H9 (cell line): ENCODE results near the gene UPF2. TPM values are rescaled to one million over a fixed set of nuclear protein-coding genes. Genes with fewer than 3 reads are reported as not detected.

ENCODE experiments used
- DNase-seq: peaks from one replicate; pipeline ENCODE4 v3.0.0-alpha.2; 2017
- H2AFZ ChIP-seq: one replicate; pipeline ENCODE4 v1.6.1; 2013; ENCODE audit warnings: mild to moderate bottlenecking, low read length, control low read depth, moderate library complexity
- H2AK5ac ChIP-seq: 2 replicates; pipeline ENCODE4 v1.6.1; 2013; ENCODE audit warnings: low read length, control low read depth, mixed read lengths; ENCODE audit not compliant: insufficient read length
- H2BK120ac ChIP-seq: one replicate; pipeline ENCODE4 v1.6.1; 2013; ENCODE audit warnings: low read depth, mild to moderate bottlenecking, low read length, control low read depth, inconsistent platforms; ENCODE audit not compliant: poor library complexity, severe bottlenecking
- H2BK12ac ChIP-seq: 2 replicates; pipeline ENCODE4 v1.6.1; 2013; ENCODE audit warnings: low read length, control low read depth, mixed read lengths, low read depth; ENCODE audit not compliant: insufficient read length
- H2BK15ac ChIP-seq: 2 replicates; pipeline ENCODE4 v1.6.1; 2013; ENCODE audit warnings: low read depth, low read length, control low read depth
- H2BK20ac ChIP-seq: one replicate; pipeline ENCODE4 v1.6.1; 2013; ENCODE audit warnings: low read depth, mild to moderate bottlenecking, low read length, control low read depth, inconsistent platforms; ENCODE audit not compliant: poor library complexity, severe bottlenecking
- H2BK5ac ChIP-seq: 2 replicates; pipeline ENCODE4 v1.6.1; 2013; ENCODE audit warnings: low read length, control low read depth, mixed read lengths; ENCODE audit not compliant: insufficient read length
- H3K14ac ChIP-seq: 2 replicates; pipeline ENCODE4 v1.6.1; 2013; ENCODE audit warnings: low read length, control low read depth; ENCODE audit not compliant: insufficient read depth
- H3K18ac ChIP-seq: 2 replicates; pipeline ENCODE4 v1.6.1; 2013; ENCODE audit warnings: low read depth, mild to moderate bottlenecking, mixed read lengths, low read length, control low read depth; ENCODE audit not compliant: insufficient read length
- H3K23ac ChIP-seq: 2 replicates; pipeline ENCODE4 v1.6.1; 2013; ENCODE audit warnings: low read length, control low read depth, mixed read lengths, low read depth; ENCODE audit not compliant: insufficient read length
- H3K23me2 ChIP-seq: 2 replicates; pipeline ENCODE4 v1.6.1; 2013; ENCODE audit warnings: low read depth, mild to moderate bottlenecking, mixed read lengths, low read length, control low read depth; ENCODE audit not compliant: insufficient read length, poor library complexity, severe bottlenecking
- H3K27ac ChIP-seq: 2 replicates; pipeline ENCODE4 v1.5.1; 2013; ENCODE audit warnings: low read length, control low read depth, mixed read lengths, low read depth; ENCODE audit not compliant: insufficient read length
- H3K27me3 ChIP-seq: 2 replicates; pipeline ENCODE4 v1.6.1; 2013; ENCODE audit warnings: low read length, control low read depth, inconsistent platforms; ENCODE audit not compliant: insufficient read depth
- H3K4ac ChIP-seq: 2 replicates; pipeline ENCODE4 v1.6.1; 2013; ENCODE audit warnings: low read depth, mild to moderate bottlenecking, control low read depth, inconsistent platforms, low read length, moderate library complexity
- H3K4me1 ChIP-seq: 2 replicates; pipeline ENCODE4 v1.6.1; 2013; ENCODE audit warnings: low read length, control low read depth, inconsistent platforms; ENCODE audit not compliant: insufficient read depth
- H3K4me2 ChIP-seq: 2 replicates; pipeline ENCODE4 v1.6.1; 2013; ENCODE audit warnings: low read length, control low read depth, mixed read lengths; ENCODE audit not compliant: insufficient read length, insufficient read depth
- H3K56ac ChIP-seq: 2 replicates; pipeline ENCODE4 v1.6.1; 2013; ENCODE audit warnings: low read depth, mild to moderate bottlenecking, mixed read lengths, low read length, control low read depth; ENCODE audit not compliant: insufficient read length
- H3K79me1 ChIP-seq: 2 replicates; pipeline ENCODE4 v1.6.1; 2013; ENCODE audit warnings: low read depth, mild to moderate bottlenecking, moderate library complexity, low read length, control low read depth, inconsistent platforms; ENCODE audit not compliant: insufficient read depth, poor library complexity, severe bottlenecking
- H3K79me2 ChIP-seq: 2 replicates; pipeline ENCODE4 v1.6.1; 2013; ENCODE audit warnings: low read length, control low read depth, inconsistent platforms; ENCODE audit not compliant: insufficient read depth
- H3K9ac ChIP-seq: 2 replicates; pipeline ENCODE4 v1.6.1; 2013; ENCODE audit warnings: low read length, control low read depth, mixed read lengths; ENCODE audit not compliant: insufficient read length; ENCODE audit errors: extremely low read depth
- H3K9me3 ChIP-seq: one replicate; pipeline ENCODE4 v1.6.1; 2013; ENCODE audit warnings: low read depth, low read length, inconsistent platforms; ENCODE audit not compliant: control insufficient read depth
- H3T11ph ChIP-seq: one replicate; pipeline ENCODE4 v1.6.1; 2013; ENCODE audit warnings: mild to moderate bottlenecking, low read length, control low read depth, inconsistent platforms
- H4K20me1 ChIP-seq: one replicate; pipeline ENCODE4 v1.6.1; 2013; ENCODE audit not compliant: control insufficient read depth, insufficient read length, insufficient read depth
- H4K5ac ChIP-seq: 2 replicates; pipeline ENCODE4 v1.6.1; 2013; ENCODE audit warnings: low read depth, mild to moderate bottlenecking, mixed read lengths, low read length, control low read depth; ENCODE audit not compliant: insufficient read length
- H4K8ac ChIP-seq: replicated peaks from 2 replicates; pipeline ENCODE4 v1.6.1; 2013; ENCODE audit warnings: low read length, control low read depth, mixed read lengths, low read depth; ENCODE audit not compliant: insufficient read length
- H4K91ac ChIP-seq: 2 replicates; pipeline ENCODE4 v1.6.1; 2013; ENCODE audit warnings: low read depth, mild to moderate bottlenecking, moderate library complexity, mixed read lengths, low read length, control low read depth; ENCODE audit not compliant: insufficient read length
- H3K27ac Mint-ChIP-seq, 3 experiments: 2 replicates in 2 of 3; 3 replicates in 1 of 3; pipeline ENCODE4 v1.8.0; 2020 to 2021; ENCODE audit warnings: mixed read lengths in 3 of 3, mild to moderate bottlenecking in 1 of 3, moderate library complexity in 1 of 3
- H3K27me3 Mint-ChIP-seq: 2 replicates; pipeline ENCODE4 v1.8.0; 2021; ENCODE audit warnings: low read depth, mild to moderate bottlenecking, moderate library complexity, mixed read lengths
- H3K36me3 Mint-ChIP-seq, 3 experiments: 2 replicates in 2 of 3; 3 replicates in 1 of 3; pipeline ENCODE4 v1.8.0; 2020 to 2021; ENCODE audit warnings: low read depth in 3 of 3, mixed read lengths in 3 of 3; ENCODE audit not compliant: insufficient read depth in 1 of 3
- H3K4me1 Mint-ChIP-seq, 2 experiments: 2 replicates each; pipeline ENCODE4 v1.8.0; 2020; ENCODE audit warnings: mixed read lengths in 2 of 2
- H3K4me3 Mint-ChIP-seq, 2 experiments: 2 replicates in 1 of 2; 3 replicates in 1 of 2; pipeline ENCODE4 v1.8.0; 2020 to 2021; ENCODE audit warnings: mild to moderate bottlenecking in 2 of 2, mixed read lengths in 2 of 2, moderate library complexity in 1 of 2
- H3K9me3 Mint-ChIP-seq, 2 experiments: 2 replicates in 1 of 2; 3 replicates in 1 of 2; pipeline ENCODE4 v1.8.0; 2020; ENCODE audit warnings: mild to moderate bottlenecking in 2 of 2, mixed read lengths in 2 of 2, moderate library complexity in 1 of 2
- WGBS: extraction: QIAGEN DNeasy Blood & Tissue Kit; methylation state at CpG from one replicate; pipeline ENCODE4 v1.1.7; 2013; ENCODE audit warnings: missing lambda C conversion rate, low lambda C conversion rate, mixed read lengths; ENCODE audit not compliant: insufficient read length; ENCODE audit errors: extremely low coverage; 5-methylcytosine and 5-hydroxymethylcytosine counted together
- total RNA-seq: library from RNA; stranded (reverse); gene quantifications from 2 replicates; pipeline ENCODE4 v1.2.1, GENCODE V29; 2021
- TF ChIP-seq, protein P1 (sequence below): fragments of 200-600 bp; sonication (generic); conservative IDR thresholded peaks from 3 replicates; pipeline ENCODE4 v1.8.0; 2021; ENCODE audit warnings: antibody characterized with exemption, mild to moderate bottlenecking

Gene UPF2
- total RNA-seq, 1 experiment from 2014 or later: 34.1 TPM

DNA sequence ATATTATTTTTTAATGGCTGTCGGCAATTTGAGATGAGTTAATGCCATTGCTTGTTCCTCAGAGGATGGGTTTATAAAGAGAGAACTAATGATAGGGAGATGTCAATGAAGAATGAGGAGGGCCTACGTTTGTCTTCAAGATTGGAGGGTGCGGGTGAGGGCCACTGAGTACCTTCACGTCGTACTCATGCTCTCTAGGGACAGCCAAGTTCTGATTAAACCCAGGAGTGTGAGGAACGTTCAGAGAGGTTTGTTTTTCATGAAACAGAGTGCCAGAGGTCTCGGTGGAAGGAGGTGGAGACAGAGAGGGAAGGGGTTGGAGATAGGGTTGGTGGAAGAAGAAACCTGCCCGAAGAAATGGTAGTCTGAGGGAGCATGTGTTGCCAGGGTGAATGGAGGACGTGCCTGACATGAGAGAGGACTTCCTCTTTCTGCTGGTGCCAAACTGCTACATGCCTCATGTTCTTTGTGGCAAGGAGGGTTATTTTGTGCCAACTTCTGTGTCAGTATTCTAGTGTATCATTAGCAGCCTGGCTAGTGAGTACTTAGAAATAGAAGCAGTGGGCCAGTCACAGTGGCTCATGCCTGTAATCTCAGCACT lies 35.1 kb upstream of the UPF2 start:
- no peak for DNase-seq
- Histone ChIP-seq H3K4ac (no peak overlapping the region), H2AK5ac (no peak overlapping the region), H4K20me1 (no peaks in the 10 kb centered on the region), H3K23me2 (no peaks in the 10 kb centered on the region), H2BK20ac (no peak overlapping the region), H2BK15ac (no peak overlapping the region), H3K4me1 (no peaks in the 10 kb centered on the region), H3K23ac (no peak overlapping the region), H3K79me2 (no peaks in the 10 kb centered on the region; the same call in 1 of the 2 replicates), H2BK12ac (no peak overlapping the region), H3K14ac (no peak overlapping the region), H4K8ac (no peak overlapping the region), H3K27me3 (no peaks in the 10 kb centered on the region), H3K56ac (no peak overlapping the region), H4K91ac (no peak overlapping the region), H4K5ac (no peak overlapping the region), H3T11ph (no peak overlapping the region), H3K27ac (no peak overlapping the region), H3K4me2 (no peak overlapping the region), H3K9ac (no peak overlapping the region), H2AFZ (no peak overlapping the region), H2BK5ac (no peak overlapping the region), H3K9me3 (no peaks in the 10 kb centered on the region), H3K79me1 (peaks cover 5% of the 10 kb centered on the region), H2BK120ac (no peak overlapping the region), H3K18ac (no peak overlapping the region)
- no CpG with 5 or more reads among the region's 9 CpGs for WGBS
- H3K36me3 Mint-ChIP-seq: peaks cover 17 to 58% (median 36%) of the 10 kb centered on the region in 3 experiments; a peak in 6 of 7 replicates
- TF ChIP-seq, protein P1, sequence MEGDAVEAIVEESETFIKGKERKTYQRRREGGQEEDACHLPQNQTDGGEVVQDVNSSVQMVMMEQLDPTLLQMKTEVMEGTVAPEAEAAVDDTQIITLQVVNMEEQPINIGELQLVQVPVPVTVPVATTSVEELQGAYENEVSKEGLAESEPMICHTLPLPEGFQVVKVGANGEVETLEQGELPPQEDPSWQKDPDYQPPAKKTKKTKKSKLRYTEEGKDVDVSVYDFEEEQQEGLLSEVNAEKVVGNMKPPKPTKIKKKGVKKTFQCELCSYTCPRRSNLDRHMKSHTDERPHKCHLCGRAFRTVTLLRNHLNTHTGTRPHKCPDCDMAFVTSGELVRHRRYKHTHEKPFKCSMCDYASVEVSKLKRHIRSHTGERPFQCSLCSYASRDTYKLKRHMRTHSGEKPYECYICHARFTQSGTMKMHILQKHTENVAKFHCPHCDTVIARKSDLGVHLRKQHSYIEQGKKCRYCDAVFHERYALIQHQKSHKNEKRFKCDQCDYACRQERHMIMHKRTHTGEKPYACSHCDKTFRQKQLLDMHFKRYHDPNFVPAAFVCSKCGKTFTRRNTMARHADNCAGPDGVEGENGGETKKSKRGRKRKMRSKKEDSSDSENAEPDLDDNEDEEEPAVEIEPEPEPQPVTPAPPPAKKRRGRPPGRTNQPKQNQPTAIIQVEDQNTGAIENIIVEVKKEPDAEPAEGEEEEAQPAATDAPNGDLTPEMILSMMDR: no peak
- H3K4me3 Mint-ChIP-seq: no peak overlapping the region
- H3K27me3 Mint-ChIP-seq: no peaks in the 10 kb centered on the region
- H3K9me3 Mint-ChIP-seq: no peaks in the 10 kb centered on the region
- H3K4me1 Mint-ChIP-seq: no peaks in the 10 kb centered on the region; a peak in 1 of 4 replicates
- H3K27ac Mint-ChIP-seq: peak overlapping the region in 2 of 3 experiments; percentile 0 to 72; a peak in 3 of 7 replicates
